Right atrium auricular region (tissue), 2 donors: ENCODE measurements around the gene ITPK1. TPM values are rescaled to one million over a fixed set of nuclear protein-coding genes. Genes with fewer than 3 reads are reported as not detected.
"Not testable (repeated sequence)": the region's sequence is repeated elsewhere in the genome, so short reads cannot be mapped to it uniquely, and the experiment has no call there.

ENCODE experiments used
- DNase-seq: peaks from one replicate; pipeline ENCODE4 v3.0.0-alpha.2; 2019; ENCODE audit warnings: low spot score
- H3K27ac ChIP-seq, 2 donors: fragments of 200-600 bp; sonication (generic); 1 replicate in 1 of 2; 2 replicates in 1 of 2; pipeline ENCODE4 v1.5.1; 2016 to 2019
- H3K27me3 ChIP-seq, 2 donors: fragments of 200-600 bp; sonication (generic); one replicate each; pipeline versions ENCODE4 v1.5.1 to v1.6.0; 2017 to 2019
- H3K36me3 ChIP-seq: fragments of 200-600 bp; sonication (generic); one replicate; pipeline ENCODE4 v1.5.1; 2016
- H3K4me1 ChIP-seq, 2 donors: fragments of 200-600 bp; sonication (generic); one replicate each; pipeline versions ENCODE4 v1.5.1 to v1.6.0; 2017 to 2019
- H3K4me3 ChIP-seq, 2 donors: fragments of 200-600 bp; sonication (generic); 1 replicate in 1 of 2; 2 replicates in 1 of 2; pipeline ENCODE4 v1.5.1; 2017 to 2019; ENCODE audit warnings: mild to moderate bottlenecking in 1 of 2, moderate library complexity in 1 of 2
- H3K9me3 ChIP-seq, 2 donors: fragments of 200-600 bp; sonication (generic); one replicate each; pipeline ENCODE4 v1.5.1; 2019
- total RNA-seq, 2 donors: library from RNA; depleted of rRNA; stranded (reverse); fragments of >200 nt; gene quantifications; one replicate each; pipeline ENCODE4 v1.1.0, GENCODE V29; 2016
- TF ChIP-seq, protein P1 (sequence below), 2 donors: fragments of 200-600 bp; sonication (generic); IDR thresholded peaks; one replicate each; pipeline ENCODE4 v1.5.1; 2019; ENCODE audit warnings: antibody characterized with exemption in 2 of 2

ITPK1 gene
- total RNA-seq = 10 to 100 TPM; 58.3 to 76.0 TPM

DNA sequence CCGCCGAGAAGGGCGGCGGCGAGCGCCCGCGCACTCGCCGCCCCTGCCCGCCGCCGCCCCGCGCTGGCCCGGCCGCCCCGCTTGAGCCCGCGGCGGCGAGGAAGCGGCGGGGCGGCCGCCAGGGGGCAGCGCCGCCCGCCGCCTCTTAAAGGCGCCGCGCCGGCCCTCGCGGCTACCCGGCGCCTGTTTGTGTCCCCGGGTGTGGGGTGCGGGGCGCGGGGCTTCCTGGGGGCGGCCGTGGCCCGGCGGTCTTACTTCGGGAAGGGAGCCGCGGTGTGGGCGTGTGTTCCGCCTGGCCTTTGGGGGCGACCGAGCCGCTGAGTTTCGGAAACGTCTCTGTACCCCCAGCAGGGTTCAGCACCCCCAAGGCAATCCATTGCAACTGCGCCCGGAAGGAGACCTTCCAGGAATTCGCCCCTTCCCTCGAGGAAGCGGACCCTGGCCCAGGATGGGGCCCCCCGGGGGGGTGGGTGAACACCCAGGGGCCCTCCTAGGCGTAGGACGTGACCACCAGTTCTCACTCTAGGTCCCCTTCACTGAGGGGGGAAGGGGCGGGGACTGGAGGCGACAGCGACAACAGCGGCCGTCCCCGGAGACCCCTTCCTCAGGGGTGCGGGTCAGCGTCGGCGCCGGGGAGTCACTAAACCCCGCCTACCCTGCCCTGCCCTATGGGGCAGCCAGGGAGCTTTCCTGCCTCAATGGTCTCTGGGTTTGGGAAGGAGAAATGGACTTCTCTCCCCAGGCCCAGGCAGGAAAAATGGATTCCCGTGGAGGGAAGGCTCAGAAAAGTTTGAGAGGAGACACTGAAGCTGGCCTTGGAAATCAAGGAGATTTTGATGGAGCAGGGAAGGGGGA, at the start of gene ITPK1:
Gene ITPK1, minus strand, starts transcription at position 105 of the 855 bp plus-strand sequence. CDS start 762 bp downstream, outside the sequence.
- Histone ChIP-seq H3K4me1 (peaks cover 0 to 32% of the 10 kb centered on the region in 2 donors), H3K36me3 (no peaks in the 10 kb centered on the region), H3K4me3 (peak within 1 kb of the TSS; percentile 71 to 89), H3K9me3 (no peaks in the 10 kb centered on the region), H3K27ac (peak within 1 kb of the TSS; percentile 98 to 99), H3K27me3 (no peaks in the 10 kb centered on the region)
- TF ChIP-seq, protein P1, sequence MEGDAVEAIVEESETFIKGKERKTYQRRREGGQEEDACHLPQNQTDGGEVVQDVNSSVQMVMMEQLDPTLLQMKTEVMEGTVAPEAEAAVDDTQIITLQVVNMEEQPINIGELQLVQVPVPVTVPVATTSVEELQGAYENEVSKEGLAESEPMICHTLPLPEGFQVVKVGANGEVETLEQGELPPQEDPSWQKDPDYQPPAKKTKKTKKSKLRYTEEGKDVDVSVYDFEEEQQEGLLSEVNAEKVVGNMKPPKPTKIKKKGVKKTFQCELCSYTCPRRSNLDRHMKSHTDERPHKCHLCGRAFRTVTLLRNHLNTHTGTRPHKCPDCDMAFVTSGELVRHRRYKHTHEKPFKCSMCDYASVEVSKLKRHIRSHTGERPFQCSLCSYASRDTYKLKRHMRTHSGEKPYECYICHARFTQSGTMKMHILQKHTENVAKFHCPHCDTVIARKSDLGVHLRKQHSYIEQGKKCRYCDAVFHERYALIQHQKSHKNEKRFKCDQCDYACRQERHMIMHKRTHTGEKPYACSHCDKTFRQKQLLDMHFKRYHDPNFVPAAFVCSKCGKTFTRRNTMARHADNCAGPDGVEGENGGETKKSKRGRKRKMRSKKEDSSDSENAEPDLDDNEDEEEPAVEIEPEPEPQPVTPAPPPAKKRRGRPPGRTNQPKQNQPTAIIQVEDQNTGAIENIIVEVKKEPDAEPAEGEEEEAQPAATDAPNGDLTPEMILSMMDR (IDR thresholded peaks at IDR 0.05) = peak; percentile 31 to 41
- no peak for DNase-seq

DNA sequence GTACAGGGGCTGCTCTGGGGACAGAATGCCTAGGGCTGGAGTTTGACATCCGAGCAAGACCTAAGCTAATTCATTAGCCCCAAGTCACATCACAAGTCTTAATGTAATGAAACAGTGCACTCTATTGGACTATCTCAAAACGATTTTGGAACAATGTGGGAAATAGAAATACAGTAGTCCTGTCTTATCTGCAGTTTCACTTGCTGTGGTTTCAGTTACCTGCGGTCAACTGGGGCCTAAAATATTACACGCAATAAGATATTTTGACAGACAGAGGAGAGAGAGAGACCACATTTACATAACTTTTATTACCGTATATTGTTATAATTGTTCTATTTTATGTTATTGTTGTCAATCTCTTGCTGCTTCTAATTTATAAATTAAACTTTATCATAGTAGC, 47.8 kb upstream of the ITPK1 start:
- Histone ChIP-seq H3K36me3 (no peaks in the 10 kb centered on the region), H3K4me3 (no peak overlapping the region), H3K9me3 (no peaks in the 10 kb centered on the region), H3K27me3 (no peaks in the 10 kb centered on the region), H3K27ac (no peak overlapping the region), H3K4me1 (no peaks in the 10 kb centered on the region)
- TF ChIP-seq, protein P1 (IDR thresholded peaks at IDR 0.05) = no peak
- no peak for DNase-seq

DNA sequence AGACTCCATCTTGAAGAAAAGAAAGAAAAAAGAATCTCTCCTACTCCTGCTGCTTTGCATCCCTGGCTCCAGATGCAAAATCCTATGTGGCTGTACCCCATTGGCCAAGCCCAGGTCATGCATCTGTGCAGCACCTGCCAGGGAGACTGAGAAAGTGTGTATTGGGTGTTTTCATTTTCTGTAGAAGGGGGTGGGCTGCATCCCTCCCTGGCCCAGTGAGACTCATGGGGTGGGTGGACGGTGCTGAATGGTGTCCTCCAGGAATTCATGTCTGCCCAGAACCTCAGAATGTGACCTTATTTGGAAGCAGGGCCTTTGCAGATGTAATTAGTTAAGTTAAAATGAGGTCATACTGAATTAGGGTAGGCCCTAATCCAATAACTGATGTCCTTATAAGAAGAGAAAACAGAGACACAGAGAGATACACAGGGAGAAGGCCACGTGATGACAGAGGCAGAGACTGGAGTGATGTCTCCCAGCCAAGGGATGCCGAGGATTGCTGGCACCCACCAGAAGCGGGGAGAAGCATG, 45.8 kb upstream of the ITPK1 start:
- Histone ChIP-seq H3K27ac (no peak overlapping the region), H3K9me3 (no peaks in the 10 kb centered on the region), H3K27me3 (no peaks in the 10 kb centered on the region), H3K4me1 (no peaks in the 10 kb centered on the region), H3K4me3 (no peak overlapping the region), H3K36me3 (no peaks in the 10 kb centered on the region)
- TF ChIP-seq, protein P1 (IDR thresholded peaks at IDR 0.05) = no peak
- DNase-seq = no peak

DNA sequence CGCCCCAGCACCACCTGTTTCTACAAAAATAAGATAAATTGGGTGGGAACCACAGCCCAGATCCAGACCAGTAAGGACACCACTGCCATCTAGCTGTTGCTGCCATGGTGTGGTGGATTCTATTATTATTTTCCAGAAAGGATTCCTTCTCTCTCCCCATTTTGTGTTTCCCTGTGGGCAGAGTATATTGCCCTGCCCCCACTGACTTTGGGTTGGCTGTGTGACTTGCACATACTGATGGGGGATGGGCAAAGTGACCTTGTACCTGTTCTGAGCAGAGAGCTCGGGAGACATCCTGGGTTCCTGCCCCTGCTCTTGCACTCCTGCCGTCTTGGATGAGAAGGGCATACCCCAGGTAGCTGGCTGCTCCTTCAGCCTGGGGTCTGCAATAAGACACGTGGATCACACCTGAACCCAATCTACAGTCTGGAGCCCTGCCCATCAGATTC, 44.7 kb upstream of the ITPK1 start:
- TF ChIP-seq, protein P1 (IDR thresholded peaks at IDR 0.05) = peak in 1 of 2 donors; percentile 56
- Histone ChIP-seq H3K27me3 (no peaks in the 10 kb centered on the region), H3K4me3 (no peak overlapping the region), H3K36me3 (no peaks in the 10 kb centered on the region), H3K4me1 (no peaks in the 10 kb centered on the region), H3K9me3 (no peaks in the 10 kb centered on the region), H3K27ac (no peak overlapping the region)
- DNase-seq = no peak

DNA sequence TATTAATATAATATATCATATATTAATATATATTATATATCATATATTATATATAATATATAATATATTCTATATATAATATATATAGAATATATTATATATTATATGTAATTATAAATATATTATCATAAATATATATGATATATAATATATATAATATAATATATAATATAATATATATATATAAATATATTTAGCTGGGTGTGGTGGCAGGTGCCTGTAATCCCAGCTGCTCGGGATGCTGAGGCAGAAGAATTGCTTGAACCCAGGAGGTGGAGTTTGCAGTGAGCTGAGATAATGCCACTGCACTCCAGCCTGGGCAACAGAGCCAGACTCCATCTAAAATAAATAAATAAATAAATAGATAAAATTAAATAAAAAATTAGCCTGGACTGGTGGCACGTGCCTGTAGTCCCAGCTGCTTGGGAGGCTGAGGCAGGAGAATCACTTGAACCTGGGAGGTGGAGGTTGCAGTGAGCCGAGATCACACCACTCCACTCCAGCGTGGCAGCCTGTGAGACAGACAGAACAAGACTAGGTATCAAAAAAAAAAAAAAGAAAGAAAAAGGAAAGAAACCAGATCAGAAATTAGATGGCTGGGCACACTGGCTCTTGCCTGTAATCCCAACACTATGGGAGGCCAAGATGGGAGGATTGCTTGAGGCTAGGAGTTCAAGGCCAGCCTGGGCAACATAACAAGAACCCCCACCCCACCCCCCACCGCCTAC, 44.1 kb upstream of the ITPK1 start:
- not testable (repeated sequence) for H3K27ac ChIP-seq, H3K36me3 ChIP-seq, H3K4me3 ChIP-seq, DNase-seq, H3K27me3 ChIP-seq, H3K9me3 ChIP-seq, H3K4me1 ChIP-seq

DNA sequence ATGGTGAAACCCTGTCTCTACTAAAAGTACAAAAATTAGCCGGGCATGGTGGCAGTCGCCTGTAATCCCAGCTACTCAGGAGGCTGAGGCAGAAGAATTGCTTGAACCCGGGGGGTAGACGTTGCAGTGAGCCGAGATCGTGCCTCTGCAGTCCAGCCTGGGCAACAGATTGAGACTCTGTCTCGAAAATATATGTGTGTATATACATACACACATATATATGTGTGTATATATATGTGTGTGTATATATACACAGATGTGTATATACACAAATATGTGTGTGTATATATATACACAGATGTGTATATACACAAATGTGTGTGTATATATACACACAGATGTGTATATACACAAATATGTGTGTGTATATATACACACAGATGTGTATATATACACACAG, 42.6 kb upstream of the ITPK1 start:
- H3K4me3 ChIP-seq, H3K4me1 ChIP-seq, H3K9me3 ChIP-seq, H3K27me3 ChIP-seq, H3K36me3 ChIP-seq, DNase-seq, H3K27ac ChIP-seq: not testable (repeated sequence)
